Astrocyte (in vitro differentiated cells and primary cell): ENCODE measurements around the gene CFAP57.

ENCODE experiments used
- CTCF ChIP-seq: IDR thresholded peaks from 2 replicates; pipeline ENCODE4 v1.5.1; 2011; ENCODE audit warnings: low read depth, mild to moderate bottlenecking, inconsistent platforms, low read length, moderate library complexity; ENCODE audit not compliant: insufficient read depth
- EZH2 ChIP-seq: IDR thresholded peaks from 2 replicates; pipeline ENCODE4 v1.6.1; 2012; ENCODE audit warnings: mild to moderate bottlenecking, low read length, inconsistent platforms; ENCODE audit not compliant: insufficient read depth

DNA sequence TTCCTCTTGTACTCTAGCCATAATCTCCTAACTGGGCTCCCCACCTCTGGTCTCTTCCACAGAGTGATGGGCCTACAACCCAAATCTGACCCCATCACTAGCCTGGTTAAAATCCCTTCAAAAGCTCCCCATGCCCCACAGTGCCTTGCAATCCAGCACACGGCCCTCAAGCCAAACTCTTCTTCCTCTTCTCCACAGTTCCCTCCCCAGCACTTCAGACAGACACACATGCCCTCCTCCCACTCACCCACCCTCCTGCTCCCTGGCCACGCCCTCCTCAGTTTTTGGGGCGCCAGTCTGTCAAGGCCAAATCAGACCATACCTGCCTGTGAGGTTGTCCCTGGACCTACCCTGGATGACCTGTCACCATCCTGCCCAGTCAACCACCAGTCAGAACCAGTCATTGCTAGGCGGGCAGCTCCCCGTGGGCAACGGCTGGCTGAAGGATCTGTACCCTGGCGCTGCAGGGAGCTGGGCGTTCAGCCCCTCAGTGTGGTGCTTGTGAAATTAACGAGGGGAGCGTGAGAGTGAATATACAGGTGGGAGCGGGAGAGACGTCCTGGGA is 112.5 kb downstream of the CFAP57 start:
- TF ChIP-seq CTCF (no peak), EZH2 (no peak)
